Gastroesophageal sphincter (tissue), 4 donors: ENCODE results near the gene TRIO. TPM values are rescaled to one million over a fixed set of nuclear protein-coding genes. Genes with fewer than 3 reads are reported as not detected.

ENCODE experiments used
- ATAC-seq: fragments of 150-250 bp; one replicate; pipeline ENCODE4 v1.9.1; 2016; ENCODE audit warnings: mild to moderate bottlenecking, moderate library complexity
- H3K27ac ChIP-seq, 4 donors: fragments of 200-600 bp; sonication (generic) in 3 of 4; 1 replicate in 3 of 4; 2 replicates in 1 of 4; pipeline ENCODE4 v1.5.1; 2016 to 2019
- H3K27me3 ChIP-seq: fragments of 200-600 bp; sonication (generic); one replicate; pipeline ENCODE4 v1.5.1; 2019
- H3K36me3 ChIP-seq, 2 donors: fragments of 200-600 bp; sonication (generic); one replicate each; pipeline ENCODE4 v1.5.1; 2019; ENCODE audit warnings: control low read depth in 1 of 2
- H3K4me1 ChIP-seq, 3 donors: fragments of 200-600 bp; sonication (generic); 1 replicate in 2 of 3; 2 replicates in 1 of 3; pipeline ENCODE4 v1.5.1; 2016 to 2019; ENCODE audit warnings: control low read depth in 2 of 3
- H3K4me3 ChIP-seq, 2 donors: fragments of 200-600 bp; sonication (generic); one replicate each; pipeline ENCODE4 v1.5.1; 2019; ENCODE audit warnings: mild to moderate bottlenecking in 1 of 2, moderate library complexity in 1 of 2
- H3K9me3 ChIP-seq, 3 donors: fragments of 200-600 bp; sonication (generic); one replicate each; pipeline ENCODE4 v1.5.1; 2017 to 2019; ENCODE audit warnings: control low read depth in 2 of 3
- CTCF ChIP-seq, 4 experiments: fragments of 200-600 bp in 2 of 4; fragments of 450-650 bp in 2 of 4; sonication (generic) in 1 of 4; IDR thresholded peaks; one replicate each; pipeline ENCODE4 v1.5.1; 2017 to 2019; ENCODE audit warnings: antibody characterized with exemption in 4 of 4, mild to moderate bottlenecking in 2 of 4, moderate library complexity in 2 of 4
- EP300 ChIP-seq: sonication (generic); formaldehyde crosslinking; IDR thresholded peaks from one replicate; pipeline ENCODE4 v1.6.1; 2017; ENCODE audit warnings: antibody characterized with exemption, mild to moderate bottlenecking
- POLR2A ChIP-seq, 2 donors: fragments of 450-650 bp; IDR thresholded peaks; one replicate each; pipeline ENCODE4 v1.6.1; 2017; ENCODE audit warnings: antibody characterized with exemption in 2 of 2, mild to moderate bottlenecking in 2 of 2, moderate library complexity in 1 of 2
- POLR2AphosphoS5 ChIP-seq: sonication (generic); formaldehyde crosslinking; IDR thresholded peaks from one replicate; pipeline ENCODE4 v1.6.1; 2017; ENCODE audit warnings: antibody characterized with exemption
- WGBS, 2 donors: methylation state at CpG; one replicate each; pipeline ENCODE4 v1.1.5; 2018; ENCODE audit warnings: low coverage in 1 of 2; 5-methylcytosine and 5-hydroxymethylcytosine counted together
- total RNA-seq, 4 donors: library from RNA; depleted of rRNA; stranded (reverse); fragments of >200 nt; gene quantifications; one replicate each; pipeline ENCODE4 v1.1.0, GENCODE V29; 2016

TRIO gene
- total RNA-seq, 4 donors from 2014 or later = 69.2 to 257 (median 172) TPM

DNA sequence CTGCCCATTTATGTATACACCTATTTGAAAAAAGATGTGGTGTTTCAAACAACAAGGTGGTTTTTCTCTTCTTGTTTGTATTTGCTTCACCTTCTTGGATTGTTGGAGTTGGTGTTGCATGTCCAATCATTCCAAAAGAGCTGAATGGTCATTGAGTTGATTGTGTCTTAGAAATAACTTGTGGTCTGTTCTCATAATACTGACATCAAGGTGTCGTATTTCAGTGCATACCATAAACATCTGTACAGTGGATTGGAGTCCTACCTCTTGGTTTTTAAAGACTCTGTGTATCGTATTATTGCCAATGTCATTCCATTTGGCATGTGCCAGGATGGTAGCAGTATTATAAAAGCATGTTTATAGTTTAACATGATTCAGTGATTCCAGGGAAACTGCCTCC is 73.2 kb downstream of the TRIO start:
- 83 to 95% methylated on average over 1 to 2 of the region's 2 CpGs for WGBS, 2 donors
- no peak for TF ChIP-seq EP300
- TF ChIP-seq POLR2A (IDR thresholded peaks at IDR 0.05) = no peak
- TF ChIP-seq CTCF (IDR thresholded peaks at IDR 0.05) = no peak
- no peak for TF ChIP-seq POLR2AphosphoS5

DNA sequence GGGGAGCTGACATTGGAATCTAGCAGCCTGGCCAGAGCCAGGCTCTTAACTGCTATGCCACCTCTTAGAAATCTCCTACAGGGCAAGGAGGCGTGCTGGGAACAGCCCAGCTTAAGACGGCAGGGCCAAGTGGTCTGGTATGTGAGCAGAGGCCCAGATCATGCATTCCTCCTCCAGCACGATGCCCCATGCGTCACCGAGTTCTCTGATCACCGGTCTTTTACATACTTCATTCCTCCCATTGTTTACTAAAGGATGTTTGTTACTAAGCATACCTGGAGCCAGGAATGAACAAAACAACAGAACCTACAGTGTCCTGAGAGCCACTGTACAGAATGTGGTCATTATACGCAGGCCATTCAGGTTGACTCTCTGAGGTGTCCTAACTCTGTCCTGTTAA is 73.8 kb downstream of the TRIO start:
- Histone ChIP-seq H3K27me3 (no peaks in the 10 kb centered on the region), H3K9me3 (no peaks in the 10 kb centered on the region), H3K36me3 (no peaks in the 10 kb centered on the region), H3K27ac (peak overlapping the region; percentile 79 to 85 (median 80)), H3K4me1 (peaks cover 34 to 91% (median 56%) of the 10 kb centered on the region in 3 donors), H3K4me3 (no peak overlapping the region)
- WGBS, 2 donors = 62 to 67% methylated on average over 1 to 6 of the region's 7 CpGs
- ATAC-seq = peak; percentile 74
- TF ChIP-seq CTCF (IDR thresholded peaks at IDR 0.05) (no peak), POLR2A (IDR thresholded peaks at IDR 0.05) (no peak), POLR2AphosphoS5 (peak; percentile 20)

More for the DNA sequence above, 73.2 kb downstream of the TRIO start:
- peaks cover 34 to 91% (median 56%) of the 10 kb centered on the region in 3 donors for H3K4me1 ChIP-seq
- H3K27ac ChIP-seq = peak overlapping the region; percentile 79 to 85 (median 80)
- no peaks in the 10 kb centered on the region for H3K27me3 ChIP-seq
- no peaks in the 10 kb centered on the region for H3K36me3 ChIP-seq
- H3K9me3 ChIP-seq = no peaks in the 10 kb centered on the region
- H3K4me3 ChIP-seq = no peak overlapping the region
- no peak for ATAC-seq

- TF ChIP-seq POLR2A (IDR thresholded peaks at IDR 0.05) = no peak
- no peak for TF ChIP-seq EP300
- TF ChIP-seq POLR2AphosphoS5 = no peak
- no peak for TF ChIP-seq CTCF (IDR thresholded peaks at IDR 0.05)
- WGBS, 2 donors = 35 to 41% methylated on average over 4 of the region's 4 CpGs
- Histone ChIP-seq H3K9me3 (no peaks in the 10 kb centered on the region), H3K36me3 (no peaks in the 10 kb centered on the region), H3K4me3 (no peak overlapping the region), H3K4me1 (peaks cover 34 to 90% (median 49%) of the 10 kb centered on the region in 3 donors), H3K27me3 (no peaks in the 10 kb centered on the region), H3K27ac (peak overlapping the region; percentile 79 to 85 (median 80))
- ATAC-seq = no peak
Measured at GRCh38 chr5:14217587-14217986, 74.4 kb downstream of the TRIO start.

DNA sequence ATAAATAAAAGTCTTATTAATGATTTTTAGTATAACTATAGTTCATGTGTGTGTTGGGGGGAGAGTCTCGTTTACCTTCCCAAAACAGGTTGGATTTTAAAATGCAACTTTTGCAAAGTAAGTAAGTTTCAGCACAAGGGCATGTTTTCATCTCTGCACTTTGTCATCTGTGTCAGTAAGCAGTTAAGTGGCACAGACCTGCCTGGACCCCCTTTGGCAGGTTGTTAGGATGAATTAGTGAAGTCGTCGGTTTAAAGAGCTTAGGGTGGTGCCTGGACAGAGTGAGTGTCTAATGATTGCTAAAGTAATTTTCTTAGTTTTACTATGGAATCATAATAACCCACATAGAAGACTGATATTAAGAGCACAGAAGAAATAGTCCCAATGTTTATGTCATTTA is 74.9 kb downstream of the TRIO start:
- no peak for ATAC-seq
- Histone ChIP-seq H3K27ac (peak overlapping the region; percentile 79 to 85 (median 80)), H3K4me3 (no peak overlapping the region), H3K27me3 (no peaks in the 10 kb centered on the region), H3K4me1 (peaks cover 34 to 90% (median 46%) of the 10 kb centered on the region in 3 donors), H3K9me3 (no peaks in the 10 kb centered on the region), H3K36me3 (no peaks in the 10 kb centered on the region)
- no peak for TF ChIP-seq POLR2AphosphoS5
- TF ChIP-seq CTCF (IDR thresholded peaks at IDR 0.05) = no peak
- no peak for TF ChIP-seq POLR2A (IDR thresholded peaks at IDR 0.05)
- no peak for TF ChIP-seq EP300
- 29 to 54% methylated on average over 3 of the region's 3 CpGs for WGBS, 2 donors

GRCh38 chr5:14218480-14218879 is 75.3 kb downstream of the TRIO start:
- no peak for ATAC-seq
- Histone ChIP-seq H3K4me3 (peak overlapping the region in 1 of 2 donors; percentile 5), H3K9me3 (no peaks in the 10 kb centered on the region), H3K36me3 (no peaks in the 10 kb centered on the region), H3K4me1 (peaks cover 34 to 89% (median 41%) of the 10 kb centered on the region in 3 donors), H3K27ac (peak overlapping the region; percentile 79 to 85 (median 80)), H3K27me3 (no peaks in the 10 kb centered on the region)
- 74 to 90% methylated on average over 2 to 6 of the region's 6 CpGs for WGBS, 2 donors
- TF ChIP-seq POLR2AphosphoS5 = no peak
- TF ChIP-seq EP300 = no peak
- no peak for TF ChIP-seq POLR2A (IDR thresholded peaks at IDR 0.05)
- TF ChIP-seq CTCF (IDR thresholded peaks at IDR 0.05) = no peak
